Cerebellar cortex (tissue), 1 donor: ENCODE results near the gene CRIP1.
A peak's percentile ranks its signal among the peaks of the same experiment; 100 is the strongest.

Experiments
- DNase-seq: peaks from one replicate; pipeline ENCODE4 v3.0.0-alpha.2; 2015; ENCODE audit warnings: low spot score

CRIP1 gene

GRCh38 chr14:105533811-105534498, 47.3 kb downstream of the CRIP1 start:
- DNase-seq = no peak

DNA sequence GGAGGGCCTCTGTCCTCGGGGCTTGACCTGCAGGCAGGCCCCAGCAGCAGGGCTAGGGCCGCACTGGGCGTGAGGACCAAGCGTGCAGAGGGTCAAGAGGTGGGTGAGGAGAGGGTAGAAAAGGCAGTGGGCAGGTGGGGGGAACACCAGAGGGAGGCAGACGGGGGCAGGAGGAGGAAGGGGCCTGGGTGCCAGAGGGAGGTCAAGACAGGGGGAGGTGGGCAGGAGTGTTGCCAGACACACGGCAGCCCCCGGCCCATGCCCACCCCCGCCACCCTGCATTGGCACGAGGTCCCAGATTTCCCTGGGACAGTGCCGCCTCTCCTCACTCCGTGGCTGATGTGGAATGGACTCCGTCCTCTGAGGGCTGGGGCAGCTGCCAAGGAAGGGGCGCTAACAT, 47.9 kb downstream of the CRIP1 start:
- no peak for DNase-seq

GRCh38 chr14:105536051-105536450, 49.4 kb downstream of the CRIP1 start:
- DNase-seq = no peak

DNA sequence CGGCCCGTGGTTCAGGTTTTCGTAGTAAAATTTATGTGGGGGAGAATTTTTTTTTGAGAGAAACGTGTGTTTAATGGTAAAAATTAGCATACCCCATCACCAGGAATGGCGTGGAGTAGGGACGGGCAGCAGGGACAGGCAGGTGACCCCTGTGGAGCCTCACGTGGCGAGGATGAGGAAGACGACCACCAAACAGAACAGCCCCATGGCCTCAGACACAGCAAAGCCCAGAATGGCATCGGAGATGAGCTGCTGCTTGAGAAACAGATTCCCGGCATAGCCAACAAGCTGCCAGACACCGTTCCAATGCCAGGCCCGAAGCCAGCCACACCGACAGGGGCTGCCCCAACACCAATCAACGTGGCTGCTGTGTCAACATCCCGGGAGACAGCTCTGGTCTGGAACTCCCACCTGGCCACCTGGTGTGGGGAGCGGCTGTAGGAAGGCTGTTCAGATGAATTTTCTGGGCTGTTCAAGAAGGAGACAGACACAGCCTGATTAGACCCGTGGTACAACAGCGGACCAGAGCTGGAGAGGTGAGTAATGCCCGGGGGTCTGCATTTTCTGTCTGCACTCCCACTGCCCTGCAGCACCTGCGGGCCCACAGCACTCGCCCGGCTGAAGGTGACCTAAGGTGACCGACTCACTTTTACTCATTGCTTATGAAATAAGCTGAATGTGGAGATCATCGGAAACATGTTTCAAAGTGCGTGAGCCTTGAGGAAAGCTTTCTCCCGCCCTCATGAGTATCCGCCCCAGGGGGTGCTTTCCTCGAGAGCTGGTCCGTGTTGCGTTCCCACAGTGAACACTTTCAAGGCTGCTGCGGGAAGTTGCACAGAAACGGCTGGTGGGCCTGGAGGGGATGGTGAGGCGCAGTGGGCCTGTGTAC, 50.2 kb downstream of the CRIP1 start:
- DNase-seq = no peak

DNA sequence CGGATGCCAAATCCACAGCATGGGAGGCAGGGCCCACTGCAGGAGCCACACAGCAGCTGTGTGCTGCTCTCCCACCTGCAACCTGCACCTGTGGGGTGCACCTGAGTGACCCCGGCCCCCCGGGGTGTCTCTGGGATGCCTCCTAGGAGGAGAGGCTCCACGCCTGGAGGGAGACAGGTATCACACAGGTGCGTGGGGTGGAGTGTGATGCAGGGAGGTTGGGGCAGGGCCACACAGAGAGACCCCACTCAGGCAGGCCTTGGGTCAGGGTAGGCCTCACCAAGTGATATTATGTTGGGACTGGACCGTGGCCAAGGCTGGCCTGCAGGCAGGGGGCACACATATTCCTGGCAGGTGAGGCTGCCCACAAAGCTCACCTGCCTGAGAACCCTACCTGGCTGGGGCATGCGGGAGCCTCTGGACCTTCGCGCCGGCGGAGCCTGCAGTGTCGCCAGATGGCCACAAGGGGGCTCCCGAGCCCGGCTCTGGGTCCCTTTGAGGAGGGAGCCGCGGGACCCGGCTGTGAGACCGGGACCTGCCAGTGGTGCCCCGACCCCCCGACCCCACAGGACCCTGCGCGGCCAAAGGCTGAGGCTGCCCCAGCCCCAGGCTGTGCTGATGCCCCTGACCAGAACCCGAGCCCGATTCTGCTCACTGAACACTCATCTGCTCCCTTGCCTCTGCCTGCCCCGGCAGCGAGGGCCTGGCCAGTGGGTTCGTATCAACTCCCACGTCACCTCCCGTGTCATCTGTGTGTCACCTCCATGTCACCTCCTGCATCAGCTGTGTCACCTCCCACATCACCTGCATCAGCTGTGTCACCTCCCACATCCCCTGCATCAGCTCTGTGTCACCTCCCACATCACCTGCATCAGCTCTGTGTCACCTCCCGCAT, 51.1 kb downstream of the CRIP1 start:
- peak; percentile 36 for DNase-seq
